ENCODE results near the gene BCKDHA. TPM values are rescaled to one million over a fixed set of nuclear protein-coding genes. Genes with fewer than 3 reads are reported as not detected.

Gene BCKDHA
- total and polyA plus RNA-seq, 2 donors, result 28.8 to 37.7 TPM

- no peaks in the 10 kb centered on the region for H3K9me3 ChIP-seq (ENCODE audit: control insufficient read depth in 2 of 2, insufficient read depth in 1 of 2, low read length in 1 of 2)
- H3K36me3 ChIP-seq (ENCODE audit: control insufficient read depth in 2 of 2, insufficient read depth in 2 of 2, low read length in 1 of 2), result peaks cover 0 to 5% of the 10 kb centered on the region in 2 donors
- H3K27me3 ChIP-seq (ENCODE audit: control insufficient read depth in 2 of 2, insufficient read depth in 1 of 2, low read length in 1 of 2), result peaks cover 0 to 6% of the 10 kb centered on the region in 2 donors
- no peak within 1 kb of the TSS for H3K4me3 ChIP-seq (ENCODE audit: low read length in 2 of 2)
- no peak for DNase-seq (ENCODE audit: low read depth in 6 of 9, low spot score in 9 of 9)
- H3K27ac ChIP-seq (ENCODE audit: low read depth in 1 of 2, low read length in 1 of 2), result no peak within 1 kb of the TSS
- H3K4me1 ChIP-seq (ENCODE audit: control insufficient read depth in 2 of 2, insufficient read depth in 2 of 2, low read length in 2 of 2), result peaks cover 4 to 13% of the 10 kb centered on the region in 2 donors
- 92% methylated on average over 7 of the region's 7 CpGs for WGBS
Observed at GRCh38 chr19:41442473-41443355, 45.1 kb downstream of the BCKDHA start, which contains the start of gene ERICH4. ERICH4 (plus strand) TSS chr19:41443156; CDS start chr19:41443170, 14 bp downstream.

GRCh38 chr19:41443813-41444455 lies 46.3 kb downstream of the BCKDHA start:
- Histone ChIP-seq H3K27ac (ENCODE audit: low read depth in 1 of 2, low read length in 1 of 2) (no peak overlapping the region), H3K4me1 (ENCODE audit: control insufficient read depth in 2 of 2, insufficient read depth in 2 of 2, low read length in 2 of 2) (peaks cover 1 to 10% of the 10 kb centered on the region in 2 donors), H3K9me3 (ENCODE audit: control insufficient read depth in 2 of 2, insufficient read depth in 1 of 2, low read length in 1 of 2) (no peaks in the 10 kb centered on the region), H3K27me3 (ENCODE audit: control insufficient read depth in 2 of 2, insufficient read depth in 1 of 2, low read length in 1 of 2) (peaks cover 0 to 16% of the 10 kb centered on the region in 2 donors), H3K4me3 (ENCODE audit: low read length in 2 of 2) (no peak overlapping the region), H3K36me3 (ENCODE audit: control insufficient read depth in 2 of 2, insufficient read depth in 2 of 2, low read length in 1 of 2) (no peaks in the 10 kb centered on the region)
- no peak for DNase-seq (ENCODE audit: low read depth in 6 of 9, low spot score in 9 of 9)
- 85% methylated on average over 6 of the region's 6 CpGs for WGBS

GRCh38 chr19:41445575-41445974 lies 48.0 kb downstream of the BCKDHA start:
- peaks cover 0 to 21% of the 10 kb centered on the region in 2 donors for H3K27me3 ChIP-seq (ENCODE audit: control insufficient read depth in 2 of 2, insufficient read depth in 1 of 2, low read length in 1 of 2)
- no peak overlapping the region for H3K4me3 ChIP-seq (ENCODE audit: low read length in 2 of 2)
- no peaks in the 10 kb centered on the region for H3K36me3 ChIP-seq (ENCODE audit: control insufficient read depth in 2 of 2, insufficient read depth in 2 of 2, low read length in 1 of 2)
- no peaks in the 10 kb centered on the region for H3K9me3 ChIP-seq (ENCODE audit: control insufficient read depth in 2 of 2, insufficient read depth in 1 of 2, low read length in 1 of 2)
- no peak for DNase-seq (ENCODE audit: low read depth in 6 of 9, low spot score in 9 of 9)
- peaks cover 0 to 4% of the 10 kb centered on the region in 2 donors for H3K4me1 ChIP-seq (ENCODE audit: control insufficient read depth in 2 of 2, insufficient read depth in 2 of 2, low read length in 2 of 2)
- no peak overlapping the region for H3K27ac ChIP-seq (ENCODE audit: low read depth in 1 of 2, low read length in 1 of 2)
- 84% methylated on average over 5 of the region's 5 CpGs for WGBS

GRCh38 chr19:41447732-41448332 lies 50.2 kb downstream of the BCKDHA start:
- H3K36me3 ChIP-seq (ENCODE audit: control insufficient read depth in 2 of 2, insufficient read depth in 2 of 2, low read length in 1 of 2), result no peaks in the 10 kb centered on the region
- no peaks in the 10 kb centered on the region for H3K9me3 ChIP-seq (ENCODE audit: control insufficient read depth in 2 of 2, insufficient read depth in 1 of 2, low read length in 1 of 2)
- H3K27me3 ChIP-seq (ENCODE audit: control insufficient read depth in 2 of 2, insufficient read depth in 1 of 2, low read length in 1 of 2), result peaks cover 0 to 21% of the 10 kb centered on the region in 2 donors
- H3K27ac ChIP-seq (ENCODE audit: low read depth in 1 of 2, low read length in 1 of 2), result no peak overlapping the region
- H3K4me1 ChIP-seq (ENCODE audit: control insufficient read depth in 2 of 2, insufficient read depth in 2 of 2, low read length in 2 of 2), result peaks cover 0 to 4% of the 10 kb centered on the region in 2 donors
- no peak overlapping the region for H3K4me3 ChIP-seq (ENCODE audit: low read length in 2 of 2)
- DNase-seq (ENCODE audit: low read depth in 6 of 9, low spot score in 9 of 9), result no peak
- 70% methylated on average over 12 of the region's 12 CpGs for WGBS

GRCh38 chr19:41449079-41449864 lies 51.7 kb downstream of the BCKDHA start:
- DNase-seq (ENCODE audit: low read depth in 6 of 9, low spot score in 9 of 9), result peak in 3 of 9 donors; percentile 40 to 57 (median 56)
- no peak overlapping the region for H3K4me3 ChIP-seq (ENCODE audit: low read length in 2 of 2)
- WGBS, result 8% methylated on average over 22 of the region's 22 CpGs

GRCh38 chr19:41449865-41450178 lies 52.2 kb downstream of the BCKDHA start:
- DNase-seq (ENCODE audit: low read depth in 6 of 9, low spot score in 9 of 9), result no peak
- H3K27ac ChIP-seq (ENCODE audit: low read depth in 1 of 2, low read length in 1 of 2), result no peak overlapping the region
- H3K27me3 ChIP-seq (ENCODE audit: control insufficient read depth in 2 of 2, insufficient read depth in 1 of 2, low read length in 1 of 2), result peaks cover 0 to 21% of the 10 kb centered on the region in 2 donors
- no peak overlapping the region for H3K4me3 ChIP-seq (ENCODE audit: low read length in 2 of 2)
- H3K9me3 ChIP-seq (ENCODE audit: control insufficient read depth in 2 of 2, insufficient read depth in 1 of 2, low read length in 1 of 2), result no peaks in the 10 kb centered on the region
- no peaks in the 10 kb centered on the region for H3K36me3 ChIP-seq (ENCODE audit: control insufficient read depth in 2 of 2, insufficient read depth in 2 of 2, low read length in 1 of 2)
- H3K4me1 ChIP-seq (ENCODE audit: control insufficient read depth in 2 of 2, insufficient read depth in 2 of 2, low read length in 2 of 2), result peaks cover 0 to 4% of the 10 kb centered on the region in 2 donors
- 57% methylated on average over 3 of the region's 3 CpGs for WGBS

More at GRCh38 chr19:41449079-41449864, 51.7 kb downstream of the BCKDHA start:
- Histone ChIP-seq H3K27ac (ENCODE audit: low read depth in 1 of 2, low read length in 1 of 2) (no peak overlapping the region), H3K27me3 (ENCODE audit: control insufficient read depth in 2 of 2, insufficient read depth in 1 of 2, low read length in 1 of 2) (peaks cover 0 to 21% of the 10 kb centered on the region in 2 donors), H3K4me1 (ENCODE audit: control insufficient read depth in 2 of 2, insufficient read depth in 2 of 2, low read length in 2 of 2) (peaks cover 0 to 4% of the 10 kb centered on the region in 2 donors), H3K9me3 (ENCODE audit: control insufficient read depth in 2 of 2, insufficient read depth in 1 of 2, low read length in 1 of 2) (no peaks in the 10 kb centered on the region), H3K36me3 (ENCODE audit: control insufficient read depth in 2 of 2, insufficient read depth in 2 of 2, low read length in 1 of 2) (no peaks in the 10 kb centered on the region)

GRCh38 chr19:41452584-41453275 lies 55.1 kb downstream of the BCKDHA start:
- H3K36me3 ChIP-seq (ENCODE audit: control insufficient read depth in 2 of 2, insufficient read depth in 2 of 2, low read length in 1 of 2), result no peaks in the 10 kb centered on the region
- peaks cover 0 to 17% of the 10 kb centered on the region in 2 donors for H3K27me3 ChIP-seq (ENCODE audit: control insufficient read depth in 2 of 2, insufficient read depth in 1 of 2, low read length in 1 of 2)
- H3K9me3 ChIP-seq (ENCODE audit: control insufficient read depth in 2 of 2, insufficient read depth in 1 of 2, low read length in 1 of 2), result no peaks in the 10 kb centered on the region
- no peak overlapping the region for H3K4me3 ChIP-seq (ENCODE audit: low read length in 2 of 2)
- no peak for DNase-seq (ENCODE audit: low read depth in 6 of 9, low spot score in 9 of 9)
- H3K27ac ChIP-seq (ENCODE audit: low read depth in 1 of 2, low read length in 1 of 2), result no peak overlapping the region
- peaks cover 0 to 4% of the 10 kb centered on the region in 2 donors for H3K4me1 ChIP-seq (ENCODE audit: control insufficient read depth in 2 of 2, insufficient read depth in 2 of 2, low read length in 2 of 2)
- 89% methylated on average over 6 of the region's 6 CpGs for WGBS

GRCh38 chr19:41455936-41456335 lies 58.3 kb downstream of the BCKDHA start:
- no peaks in the 10 kb centered on the region for H3K4me1 ChIP-seq (ENCODE audit: control insufficient read depth in 2 of 2, insufficient read depth in 2 of 2, low read length in 2 of 2)
- no peak overlapping the region for H3K4me3 ChIP-seq (ENCODE audit: low read length in 2 of 2)
- no peak for DNase-seq (ENCODE audit: low read depth in 6 of 9, low spot score in 9 of 9)
- H3K36me3 ChIP-seq (ENCODE audit: control insufficient read depth in 2 of 2, insufficient read depth in 2 of 2, low read length in 1 of 2), result no peaks in the 10 kb centered on the region
- WGBS, result 85% methylated on average over 2 of the region's 2 CpGs
- H3K9me3 ChIP-seq (ENCODE audit: control insufficient read depth in 2 of 2, insufficient read depth in 1 of 2, low read length in 1 of 2), result no peaks in the 10 kb centered on the region
- H3K27me3 ChIP-seq (ENCODE audit: control insufficient read depth in 2 of 2, insufficient read depth in 1 of 2, low read length in 1 of 2), result peaks cover 0 to 2% of the 10 kb centered on the region in 2 donors
- no peak overlapping the region for H3K27ac ChIP-seq (ENCODE audit: low read depth in 1 of 2, low read length in 1 of 2)

All from thymus (tissue), 11 donors.